Neural cell (in vitro differentiated cells): ENCODE data around the gene AMY2B.

Source experiments
- EP300 ChIP-seq: fragments of 450-650 bp; conservative IDR thresholded peaks from 2 replicates; pipeline ENCODE4 v1.6.1; 2014; ENCODE audit warnings: antibody characterized with exemption, mild to moderate bottlenecking, moderate library complexity; ENCODE audit not compliant: poor library complexity, severe bottlenecking
- EZH2 ChIP-seq: fragments of 200-600, 300-800 bp; shearing (Covaris generic), sonication (generic); IDR thresholded peaks from 2 replicates; pipeline ENCODE4 v1.6.1; 2014; ENCODE audit warnings: antibody characterized with exemption, low read length, borderline replicate concordance, mild to moderate bottlenecking; ENCODE audit not compliant: insufficient read depth, poor library complexity, severe bottlenecking
- MXI1 ChIP-seq: fragments of 450-650 bp; conservative IDR thresholded peaks from 2 replicates; pipeline ENCODE4 v1.6.1; 2014; ENCODE audit warnings: antibody characterized with exemption, mild to moderate bottlenecking; ENCODE audit not compliant: poor library complexity, severe bottlenecking
- POLR2AphosphoS5 ChIP-seq: IDR thresholded peaks from 2 replicates; pipeline ENCODE4 v1.6.1; 2012
- SMC3 ChIP-seq: fragments of 450-650 bp; conservative IDR thresholded peaks from 2 replicates; pipeline ENCODE4 v1.6.1; 2014; ENCODE audit warnings: antibody characterized with exemption, mild to moderate bottlenecking, moderate library complexity; ENCODE audit not compliant: poor library complexity
- TAF1 ChIP-seq: IDR thresholded peaks from 2 replicates; pipeline ENCODE4 v1.6.1; 2012; ENCODE audit warnings: low read depth
- TF ChIP-seq, protein P1 (sequence below): fragments of 450-650 bp; IDR thresholded peaks from 2 replicates; pipeline ENCODE4 v1.5.1; 2014; ENCODE audit warnings: antibody characterized with exemption, mild to moderate bottlenecking, moderate library complexity; ENCODE audit not compliant: poor library complexity, severe bottlenecking
- TF ChIP-seq, protein P2 (sequence below): IDR thresholded peaks from 2 replicates; pipeline ENCODE4 v1.6.1; 2012; ENCODE audit warnings: borderline replicate concordance

DNA sequence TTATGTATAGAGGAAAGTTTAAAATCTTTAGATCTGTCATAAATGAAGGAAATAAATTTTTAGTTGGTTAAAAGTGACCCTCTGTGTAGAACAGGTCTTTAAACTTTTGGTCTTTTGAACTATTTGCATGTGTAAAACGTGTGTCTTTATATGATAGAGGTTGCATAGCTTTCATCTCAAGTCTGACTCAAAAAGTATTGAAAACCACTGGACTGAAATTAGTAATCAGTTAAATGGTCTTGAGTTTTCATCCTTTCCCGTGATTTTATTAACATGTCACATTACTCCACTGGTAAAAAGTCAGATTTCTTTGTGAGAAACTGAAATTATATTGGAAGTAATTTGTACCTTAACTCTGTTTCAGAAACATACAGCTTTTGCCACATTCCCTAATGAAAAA is 44.1 kb upstream of the AMY2B start:
- TF ChIP-seq MXI1 (no peak), POLR2AphosphoS5 (no peak), EZH2 (no peak), TAF1 (no peak), SMC3 (no peak), EP300 (no peak)
- TF ChIP-seq, protein P1, sequence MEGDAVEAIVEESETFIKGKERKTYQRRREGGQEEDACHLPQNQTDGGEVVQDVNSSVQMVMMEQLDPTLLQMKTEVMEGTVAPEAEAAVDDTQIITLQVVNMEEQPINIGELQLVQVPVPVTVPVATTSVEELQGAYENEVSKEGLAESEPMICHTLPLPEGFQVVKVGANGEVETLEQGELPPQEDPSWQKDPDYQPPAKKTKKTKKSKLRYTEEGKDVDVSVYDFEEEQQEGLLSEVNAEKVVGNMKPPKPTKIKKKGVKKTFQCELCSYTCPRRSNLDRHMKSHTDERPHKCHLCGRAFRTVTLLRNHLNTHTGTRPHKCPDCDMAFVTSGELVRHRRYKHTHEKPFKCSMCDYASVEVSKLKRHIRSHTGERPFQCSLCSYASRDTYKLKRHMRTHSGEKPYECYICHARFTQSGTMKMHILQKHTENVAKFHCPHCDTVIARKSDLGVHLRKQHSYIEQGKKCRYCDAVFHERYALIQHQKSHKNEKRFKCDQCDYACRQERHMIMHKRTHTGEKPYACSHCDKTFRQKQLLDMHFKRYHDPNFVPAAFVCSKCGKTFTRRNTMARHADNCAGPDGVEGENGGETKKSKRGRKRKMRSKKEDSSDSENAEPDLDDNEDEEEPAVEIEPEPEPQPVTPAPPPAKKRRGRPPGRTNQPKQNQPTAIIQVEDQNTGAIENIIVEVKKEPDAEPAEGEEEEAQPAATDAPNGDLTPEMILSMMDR, result no peak
- TF ChIP-seq, protein P2, sequence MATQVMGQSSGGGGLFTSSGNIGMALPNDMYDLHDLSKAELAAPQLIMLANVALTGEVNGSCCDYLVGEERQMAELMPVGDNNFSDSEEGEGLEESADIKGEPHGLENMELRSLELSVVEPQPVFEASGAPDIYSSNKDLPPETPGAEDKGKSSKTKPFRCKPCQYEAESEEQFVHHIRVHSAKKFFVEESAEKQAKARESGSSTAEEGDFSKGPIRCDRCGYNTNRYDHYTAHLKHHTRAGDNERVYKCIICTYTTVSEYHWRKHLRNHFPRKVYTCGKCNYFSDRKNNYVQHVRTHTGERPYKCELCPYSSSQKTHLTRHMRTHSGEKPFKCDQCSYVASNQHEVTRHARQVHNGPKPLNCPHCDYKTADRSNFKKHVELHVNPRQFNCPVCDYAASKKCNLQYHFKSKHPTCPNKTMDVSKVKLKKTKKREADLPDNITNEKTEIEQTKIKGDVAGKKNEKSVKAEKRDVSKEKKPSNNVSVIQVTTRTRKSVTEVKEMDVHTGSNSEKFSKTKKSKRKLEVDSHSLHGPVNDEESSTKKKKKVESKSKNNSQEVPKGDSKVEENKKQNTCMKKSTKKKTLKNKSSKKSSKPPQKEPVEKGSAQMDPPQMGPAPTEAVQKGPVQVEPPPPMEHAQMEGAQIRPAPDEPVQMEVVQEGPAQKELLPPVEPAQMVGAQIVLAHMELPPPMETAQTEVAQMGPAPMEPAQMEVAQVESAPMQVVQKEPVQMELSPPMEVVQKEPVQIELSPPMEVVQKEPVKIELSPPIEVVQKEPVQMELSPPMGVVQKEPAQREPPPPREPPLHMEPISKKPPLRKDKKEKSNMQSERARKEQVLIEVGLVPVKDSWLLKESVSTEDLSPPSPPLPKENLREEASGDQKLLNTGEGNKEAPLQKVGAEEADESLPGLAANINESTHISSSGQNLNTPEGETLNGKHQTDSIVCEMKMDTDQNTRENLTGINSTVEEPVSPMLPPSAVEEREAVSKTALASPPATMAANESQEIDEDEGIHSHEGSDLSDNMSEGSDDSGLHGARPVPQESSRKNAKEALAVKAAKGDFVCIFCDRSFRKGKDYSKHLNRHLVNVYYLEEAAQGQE, result no peak
